Stimulated activated CD8-positive, alpha-beta memory T cell treated with anti-CD3 and anti-CD28 coated beads, Interleukin-7, amount 100 ng/mL, for 4 hours (primary cell): ENCODE measurements around the gene FAM237B.

Experiments used
- DNase-seq, 2 donors: peaks; one replicate each; pipeline ENCODE4 v3.0.0-alpha.2; 2020; ENCODE audit warnings: low read depth in 2 of 2

FAM237B gene

DNA sequence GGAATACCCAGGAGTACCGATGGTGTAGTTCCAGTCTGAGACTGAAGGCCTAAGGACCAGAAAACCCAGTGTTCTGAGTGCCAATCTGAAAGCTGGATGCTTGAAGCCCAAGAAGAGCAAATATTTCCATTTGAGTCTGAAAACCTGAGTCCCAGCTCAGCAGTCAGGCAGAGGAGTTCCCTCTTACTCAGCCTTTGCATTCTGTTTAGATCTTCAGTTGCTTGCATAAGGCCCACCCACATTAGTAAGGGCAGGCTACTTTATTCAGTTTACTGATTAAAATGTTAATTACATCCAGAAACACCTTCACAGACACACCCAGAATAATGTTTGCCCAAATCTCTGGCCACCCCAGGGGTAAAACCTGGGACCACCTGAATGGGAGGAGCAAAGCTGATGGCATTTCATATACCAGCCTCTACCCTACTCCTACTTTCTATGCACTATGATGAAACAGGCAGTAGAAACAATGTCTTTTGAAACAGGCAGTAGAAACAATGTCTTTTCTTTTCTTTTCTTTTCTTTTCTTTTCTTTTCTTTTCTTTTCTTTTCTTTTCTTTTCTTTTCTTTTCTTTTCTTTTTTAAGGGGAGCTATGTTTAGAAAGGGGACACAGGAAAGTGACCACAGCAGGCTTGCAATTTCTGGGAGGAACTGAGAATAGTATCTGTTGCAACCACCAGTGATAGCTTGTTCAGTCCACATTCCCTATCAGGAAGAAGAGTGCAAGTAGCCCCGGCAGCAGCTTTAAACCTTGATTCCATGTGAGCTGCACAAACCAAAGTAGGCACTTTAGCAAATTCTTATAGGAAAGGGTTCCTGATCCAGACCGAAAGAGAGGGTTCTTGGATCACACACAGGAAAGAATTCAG, 30.6 kb downstream of the FAM237B start:
- DNase-seq = no peak

GRCh38 chr7:90288154-90288553, 33.0 kb downstream of the FAM237B start:
- DNase-seq = no peak

- no peak for DNase-seq
Observed at GRCh38 chr7:90276033-90276728, 44.9 kb downstream of the FAM237B start.

GRCh38 chr7:90274161-90274560, 46.9 kb downstream of the FAM237B start:
- no peak for DNase-seq

DNA sequence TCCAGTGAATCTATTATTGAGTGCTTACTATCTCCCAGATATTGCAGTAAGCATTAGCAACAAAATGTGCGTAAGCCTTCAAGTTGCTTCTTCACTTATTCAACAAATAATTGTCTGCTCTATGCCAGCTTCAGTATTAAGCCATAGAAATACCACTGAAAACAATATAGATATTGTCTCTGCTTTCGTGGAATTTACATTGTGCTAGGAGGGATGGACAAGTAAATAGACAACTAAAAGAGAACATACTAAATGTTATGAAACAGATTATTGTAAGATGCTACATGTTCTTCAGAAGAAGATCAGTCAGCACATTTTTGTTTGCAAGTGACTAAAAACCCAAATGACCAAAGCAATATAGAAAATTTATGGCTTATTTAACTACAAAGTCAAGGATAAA, 48.9 kb downstream of the FAM237B start:
- DNase-seq = no peak

GRCh38 chr7:90271753-90272152, 49.4 kb downstream of the FAM237B start:
- DNase-seq = no peak

- no peak for DNase-seq
Observed at GRCh38 chr7:90270431-90271178, 50.5 kb downstream of the FAM237B start.

- no peak for DNase-seq
Observed at GRCh38 chr7:90269163-90269562, 51.9 kb downstream of the FAM237B start.

GRCh38 chr7:90267263-90267858, 53.7 kb downstream of the FAM237B start:
- DNase-seq = no peak

GRCh38 chr7:90266808-90267207, 54.3 kb downstream of the FAM237B start:
- DNase-seq = no peak
